ENCODE measurements around the gene MRPL34.

The MRPL34 gene

DNA sequence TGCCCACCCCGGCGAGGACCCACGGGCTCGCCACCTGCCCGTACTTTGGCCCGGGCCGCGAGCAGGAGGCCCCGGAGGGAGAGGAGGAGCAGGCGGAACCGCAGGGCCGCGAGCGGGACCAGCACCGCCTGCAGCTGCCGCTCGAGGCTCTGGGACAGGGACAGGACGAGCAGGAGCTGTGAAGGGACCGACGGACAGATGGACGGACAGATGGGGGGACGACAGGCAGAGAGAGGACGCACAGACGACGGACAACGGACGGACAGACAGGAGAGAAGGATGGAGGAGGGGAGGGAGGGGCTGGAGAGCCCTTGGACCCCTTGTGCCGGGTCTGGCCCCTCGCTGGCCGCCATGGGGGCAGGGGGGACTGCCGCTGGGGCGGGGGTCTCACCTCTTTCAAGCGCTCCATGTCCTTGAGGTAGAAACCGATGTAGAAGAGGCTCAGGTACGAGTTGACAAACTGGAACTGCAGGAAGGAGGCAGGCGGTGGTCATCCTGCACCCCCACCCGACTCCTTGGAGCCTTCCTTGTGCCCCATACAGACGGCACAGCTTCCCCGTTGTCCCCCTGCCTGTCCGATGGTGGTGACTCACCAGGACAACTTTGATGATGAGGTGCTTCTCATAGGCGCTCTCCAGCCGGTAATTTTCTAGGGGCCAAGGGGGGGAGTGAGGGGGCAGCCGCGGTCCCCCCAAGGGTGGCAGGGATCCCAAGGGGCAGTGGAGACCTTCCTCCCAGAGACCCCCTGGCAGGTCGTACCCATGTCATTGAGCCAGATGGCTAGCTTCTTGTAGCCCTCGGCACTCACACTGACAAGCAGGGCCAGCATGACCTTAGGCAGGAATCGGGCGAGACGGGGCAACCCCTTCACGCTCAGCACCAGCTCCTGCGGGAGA lies 23.9 kb downstream of the MRPL34 start:
- no peak for DNase-seq

DNA sequence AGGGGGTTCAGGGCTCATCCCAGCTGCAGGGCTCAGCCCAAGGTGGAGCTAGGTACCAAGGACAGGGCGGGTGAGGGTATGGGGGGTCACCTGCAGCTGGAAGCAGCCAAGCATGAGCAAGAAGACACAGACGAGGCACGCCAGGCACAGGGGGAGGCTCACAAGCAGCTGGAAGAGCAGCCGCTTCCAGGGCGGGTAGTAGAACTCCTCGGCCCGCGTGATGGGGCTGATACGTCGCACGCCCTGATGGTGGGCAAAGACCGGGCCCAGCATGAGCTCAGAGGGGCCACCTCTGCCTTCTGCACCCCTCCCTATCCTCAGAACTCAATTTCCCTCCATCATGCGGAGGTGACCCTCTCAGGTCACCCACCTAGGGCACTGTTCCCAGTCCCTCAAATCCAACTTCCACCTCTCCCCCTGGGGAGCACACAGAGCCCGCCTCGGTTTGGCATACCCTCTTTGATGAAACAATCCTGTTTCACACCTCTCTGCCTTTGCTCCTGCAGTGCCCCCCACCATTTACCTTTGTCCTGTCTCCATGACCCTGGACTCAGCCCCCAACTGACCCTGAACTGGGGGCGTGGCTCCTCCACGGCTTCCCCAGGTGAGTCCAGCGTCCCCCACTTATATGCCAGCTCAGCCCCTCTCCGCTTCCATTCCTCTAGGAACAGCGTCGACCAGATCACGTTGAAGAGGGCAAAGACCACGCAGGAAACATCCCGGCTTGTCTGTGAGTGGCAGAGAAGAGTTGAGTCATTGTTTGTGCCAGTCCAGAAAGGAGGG lies 24.8 kb downstream of the MRPL34 start:
- no peak for DNase-seq

DNA sequence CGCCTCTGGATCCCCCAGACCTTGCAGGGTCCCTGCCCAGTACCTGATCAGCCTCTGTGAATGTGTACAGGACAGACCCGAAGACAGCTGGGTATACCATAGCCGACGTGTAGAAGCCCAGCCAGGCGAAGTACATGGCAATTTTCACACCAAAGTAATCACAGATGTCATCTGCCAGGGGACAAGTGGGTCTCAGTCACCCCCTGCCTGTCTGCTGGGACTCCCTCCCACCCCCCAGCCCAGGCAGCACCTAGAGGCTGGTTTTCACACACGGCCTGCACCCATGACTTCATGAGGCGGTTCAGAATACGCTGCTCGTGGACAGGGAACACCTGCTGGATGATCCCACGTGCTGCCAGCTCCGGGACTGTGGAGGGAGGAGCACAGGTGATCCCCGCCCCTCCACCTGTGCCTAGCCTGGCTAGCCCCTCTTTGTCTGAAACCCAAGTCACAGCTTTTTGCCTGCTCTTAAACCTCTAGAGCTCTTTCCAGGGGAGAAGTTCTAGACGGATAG lies 25.4 kb downstream of the MRPL34 start:
- no peak for DNase-seq

DNA sequence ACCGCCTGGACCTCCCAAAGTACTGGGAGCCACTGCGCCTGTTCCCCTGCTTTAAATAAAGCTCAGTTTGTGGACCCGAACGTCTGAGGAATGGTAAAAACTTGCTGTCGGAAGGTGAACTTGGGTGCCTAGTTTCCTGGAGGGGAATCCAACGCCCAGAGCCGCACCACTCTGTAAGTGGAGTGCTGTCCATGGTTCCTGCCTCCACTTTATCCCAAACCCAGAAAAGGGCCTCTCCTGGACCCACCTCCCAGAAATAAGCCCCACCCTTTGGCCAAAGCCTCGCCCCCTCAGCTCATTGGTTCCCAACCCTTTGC lies 26.6 kb downstream of the MRPL34 start:
- no peak for DNase-seq

DNA sequence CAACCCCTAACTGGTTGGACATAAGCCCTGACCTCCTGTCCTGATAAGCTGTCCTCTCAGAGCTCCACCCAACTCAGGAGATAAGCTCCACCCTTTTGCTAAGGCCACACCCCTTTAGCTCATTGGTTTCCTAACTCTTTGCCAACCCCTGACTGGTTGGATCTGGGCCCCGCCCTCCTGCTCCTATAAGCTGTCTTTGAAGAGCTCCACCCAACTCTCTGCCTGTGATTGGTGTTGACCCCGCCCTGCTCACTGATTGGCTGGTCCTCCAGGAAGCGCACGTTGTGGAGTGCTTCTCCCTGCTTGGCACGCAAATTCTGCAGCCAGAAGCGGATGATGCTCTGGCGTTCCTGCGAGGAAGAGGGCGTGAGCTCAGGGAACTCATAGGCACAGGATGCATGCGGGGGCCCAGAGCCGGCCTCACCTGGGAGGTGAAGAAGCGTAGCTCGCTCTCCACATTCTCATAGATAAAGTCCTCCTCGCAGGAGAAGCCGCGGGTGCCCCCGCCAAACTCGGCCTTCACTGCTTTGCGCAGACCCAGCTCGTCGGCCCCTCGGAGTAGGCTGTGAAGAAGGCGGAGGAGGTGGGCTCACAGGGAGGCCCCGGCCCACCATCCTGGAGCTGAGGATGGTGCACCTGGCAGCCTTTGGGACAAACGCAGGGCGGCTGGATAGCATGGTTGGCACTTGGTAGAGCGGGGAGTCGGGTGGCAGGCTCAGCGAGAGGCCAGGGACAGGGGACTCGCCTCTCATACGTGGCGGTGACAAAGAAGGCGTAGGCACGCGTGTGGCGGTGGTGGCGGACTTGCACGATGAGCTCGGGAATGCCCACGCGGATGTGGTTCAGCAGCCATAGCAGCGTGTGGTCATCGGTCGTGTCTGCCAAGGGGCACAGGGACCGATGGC lies 27.3 kb downstream of the MRPL34 start:
- DNase-seq, result peak; percentile 28

DNA sequence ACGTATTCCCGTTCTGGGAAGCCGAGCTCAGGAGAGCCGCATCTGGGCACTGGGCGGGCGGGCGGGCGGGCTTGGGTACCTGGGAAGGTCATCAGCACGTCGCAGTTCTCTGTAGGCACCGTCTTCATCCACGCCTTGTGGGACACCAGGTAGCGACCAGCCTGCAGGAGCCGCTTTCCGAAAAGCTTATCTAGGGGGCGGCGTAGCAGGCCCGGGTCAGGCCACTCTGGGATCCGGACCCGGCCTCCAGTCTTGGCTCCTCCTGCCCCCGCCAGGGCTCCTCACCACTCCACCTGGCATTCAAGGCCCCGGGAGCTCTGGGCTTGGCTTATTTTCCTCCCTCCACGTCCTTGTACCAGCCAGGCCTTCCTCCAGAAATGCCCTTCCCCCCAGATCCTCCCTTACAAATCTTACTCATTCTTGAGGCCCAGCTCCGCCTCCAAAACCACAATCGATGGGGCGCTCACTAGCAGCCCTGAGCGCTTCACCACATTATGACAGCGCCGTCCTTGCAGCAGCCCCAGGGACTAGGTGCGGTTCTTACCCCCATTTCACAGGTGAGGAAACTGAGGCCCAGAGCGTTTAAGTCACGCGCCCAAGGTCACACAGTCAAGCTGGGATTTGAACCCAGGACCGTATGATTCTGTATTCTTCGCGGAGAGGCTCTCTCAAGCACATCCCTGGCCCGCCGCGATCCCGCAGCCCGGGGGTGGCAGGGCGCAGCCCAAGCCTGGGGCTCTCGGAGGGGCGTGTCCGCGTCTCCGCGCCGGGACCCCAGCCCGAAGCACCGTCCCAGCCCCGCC lies 28.1 kb downstream of the MRPL34 start:
- DNase-seq, result peak; percentile 63

DNA sequence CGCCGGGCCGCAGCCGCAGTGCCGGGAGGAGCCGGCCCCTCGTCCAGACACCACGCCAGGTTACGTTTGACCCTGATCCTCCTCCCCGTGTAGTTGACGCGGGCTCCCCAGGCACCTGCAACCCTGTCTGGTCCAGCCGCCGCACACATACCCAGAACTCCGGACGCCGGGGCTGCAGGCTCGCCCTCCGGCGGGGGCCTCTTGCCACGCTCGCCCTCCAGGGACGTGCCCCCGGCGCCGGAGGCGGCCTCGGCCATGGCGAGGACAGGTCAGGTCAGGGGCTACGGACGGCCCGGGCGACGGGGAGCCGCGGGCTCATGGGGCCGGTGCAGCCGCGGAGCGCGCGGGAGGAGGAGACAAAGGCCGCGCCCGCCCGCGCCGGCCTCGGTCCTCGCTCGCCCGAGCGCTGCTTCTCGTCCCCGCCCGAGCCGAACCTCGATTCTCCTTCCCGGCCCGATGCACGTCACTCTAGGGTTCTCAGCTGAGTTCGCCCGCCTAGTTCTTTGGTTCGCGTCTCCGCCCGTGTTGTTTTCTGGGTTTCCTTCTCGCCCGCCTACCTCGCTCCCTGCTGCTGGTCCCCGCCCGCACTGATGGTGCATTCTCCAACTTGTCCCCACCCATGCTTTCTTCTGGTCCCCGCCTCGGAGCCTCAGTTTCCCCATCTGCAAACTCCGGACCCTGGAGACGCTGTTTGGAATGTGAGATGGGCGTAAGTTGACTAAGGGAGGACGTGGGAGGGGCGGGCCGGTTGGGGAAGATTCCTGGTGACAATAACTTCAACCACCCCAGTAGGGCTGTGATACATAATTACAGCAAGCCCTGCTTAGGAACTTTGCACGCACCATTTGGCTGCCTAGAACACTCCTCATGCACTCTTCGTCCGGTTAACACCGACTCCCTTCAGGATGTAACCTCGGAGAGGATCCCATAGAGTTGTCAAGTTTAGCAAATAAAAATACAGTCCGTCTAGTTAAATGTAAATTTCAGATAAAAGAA lies 29.0 kb downstream of the MRPL34 start, which contains the start of gene ANO8:
Gene ANO8 (minus strand): TSS at position 442 of the 996 bp plus-strand sequence. CDS start 185 bp downstream, at position 257.
- peak; percentile 91 for DNase-seq

DNA sequence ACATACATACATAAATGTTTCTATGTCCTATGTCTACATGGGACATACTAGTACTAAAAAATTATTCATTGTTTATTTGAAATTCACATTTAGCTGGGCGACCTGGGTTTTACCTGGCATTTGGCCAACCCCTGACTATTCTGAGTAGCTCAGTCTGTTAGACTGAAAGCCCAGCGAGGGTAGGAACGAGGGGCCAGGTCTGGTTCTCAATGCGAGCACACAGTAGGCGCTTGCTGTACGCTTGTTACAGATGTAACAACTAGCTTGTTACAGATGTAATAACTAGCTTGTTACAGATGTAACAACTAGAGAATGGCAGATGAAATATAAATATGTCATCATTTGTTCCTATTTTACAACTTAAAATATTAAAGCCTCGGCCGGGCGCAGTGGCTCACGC lies 29.9 kb downstream of the MRPL34 start:
- no peak for DNase-seq

DNA sequence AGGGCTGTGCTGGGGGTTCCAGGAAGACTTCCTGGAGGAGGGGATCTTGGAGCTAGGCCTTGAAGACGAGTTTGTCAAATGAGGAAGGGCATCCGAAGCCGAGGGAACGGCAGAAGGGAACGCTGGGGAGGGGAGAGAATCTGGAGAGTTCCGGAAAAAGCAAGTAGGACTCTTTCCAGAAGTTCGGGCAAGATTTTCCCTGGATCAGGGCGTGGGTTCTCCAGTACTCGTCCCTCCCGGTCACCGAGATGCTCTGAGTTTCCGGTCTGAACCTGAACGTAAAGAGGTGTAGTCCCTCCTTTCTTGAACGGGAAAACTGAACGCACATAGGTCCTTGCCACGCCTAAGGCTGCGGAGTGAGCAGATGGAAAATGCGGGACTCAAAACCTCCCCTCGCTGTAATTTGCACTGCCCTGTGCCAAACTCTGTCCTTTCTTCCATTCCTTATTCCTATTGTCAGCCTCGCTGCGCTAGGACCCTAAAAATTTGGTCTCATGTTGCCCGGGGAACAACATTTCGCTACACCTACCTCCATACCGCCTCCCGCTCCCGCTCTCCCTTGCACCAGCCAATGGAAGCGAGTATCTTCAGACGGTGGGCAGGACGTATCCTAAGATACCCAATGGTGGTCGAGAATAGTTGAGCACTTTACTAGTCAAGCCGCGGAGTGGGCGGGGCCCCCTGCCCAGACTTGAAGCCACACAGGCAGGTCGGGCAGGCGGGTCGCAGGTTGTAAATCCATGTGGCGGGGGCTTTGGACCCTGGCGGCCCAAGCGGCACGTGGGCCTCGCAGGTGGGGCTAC lies 31.4 kb downstream of the MRPL34 start, which contains the start of gene GTPBP3:
Gene GTPBP3 (plus strand): TSS at position 682 of the 803 bp plus-strand sequence. CDS start 59 bp downstream, at position 741.
- peak; percentile 95 for DNase-seq

DNA sequence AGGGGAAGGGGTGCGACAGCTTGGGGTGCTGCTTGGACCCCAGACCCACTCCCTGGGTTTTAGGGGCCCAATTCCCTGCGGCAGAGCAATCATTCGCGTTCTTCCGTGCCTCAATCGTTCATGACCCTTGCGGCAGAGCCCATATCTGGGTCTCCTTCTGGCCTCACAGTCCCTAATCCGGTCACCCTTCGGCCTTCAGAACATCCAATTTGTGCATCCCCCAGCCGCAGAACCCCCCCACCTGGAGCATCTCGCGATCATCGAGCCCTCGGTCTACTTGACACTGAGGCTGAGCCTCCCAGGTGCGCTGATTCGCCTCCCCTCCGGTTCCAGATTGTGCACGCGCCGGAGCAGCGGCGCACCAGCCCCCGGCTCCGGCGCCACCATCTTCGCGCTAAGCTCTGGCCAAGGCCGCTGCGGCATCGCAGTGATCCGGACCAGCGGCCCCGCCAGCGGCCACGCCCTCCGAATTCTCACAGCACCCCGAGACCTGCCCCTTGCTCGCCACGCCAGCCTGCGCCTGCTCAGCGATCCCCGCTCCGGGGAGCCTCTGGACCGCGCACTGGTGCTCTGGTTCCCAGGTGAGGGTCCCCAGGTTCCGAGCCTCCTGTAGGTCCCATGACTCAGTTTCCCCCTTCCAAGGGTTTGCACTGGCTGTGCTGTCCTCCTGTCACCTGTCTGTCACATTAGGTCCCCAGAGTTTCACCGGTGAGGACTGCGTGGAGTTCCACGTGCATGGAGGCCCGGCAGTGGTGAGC lies 32.2 kb downstream of the MRPL34 start:
- DNase-seq, result no peak

DNA sequence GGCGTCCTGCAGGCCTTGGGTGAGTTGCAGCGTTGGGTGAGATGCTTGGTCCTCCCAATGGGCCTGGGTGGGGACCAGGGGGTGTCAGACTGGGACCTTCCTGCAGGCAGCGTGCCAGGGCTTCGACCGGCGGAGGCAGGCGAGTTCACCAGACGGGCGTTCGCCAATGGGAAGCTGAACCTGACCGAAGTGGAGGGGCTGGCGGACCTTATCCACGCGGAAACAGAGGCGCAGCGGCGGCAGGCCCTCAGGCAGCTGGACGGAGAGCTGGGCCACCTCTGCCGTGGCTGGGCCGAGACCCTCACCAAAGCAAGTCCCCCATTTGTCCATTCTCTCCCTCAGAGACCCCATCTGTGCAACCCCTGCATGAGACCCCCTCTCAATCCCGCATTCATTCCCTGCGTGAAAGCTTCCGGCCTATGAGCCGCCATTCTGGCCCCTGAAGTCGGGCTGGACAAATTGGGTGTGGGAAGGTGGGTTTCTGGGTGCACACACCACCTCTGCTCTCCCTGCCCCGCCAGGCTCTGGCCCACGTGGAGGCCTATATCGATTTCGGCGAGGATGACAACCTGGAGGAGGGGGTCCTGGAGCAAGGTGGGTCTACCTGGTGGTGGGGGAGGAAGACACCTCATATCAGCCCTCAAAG lies 32.9 kb downstream of the MRPL34 start:
- DNase-seq, result no peak

DNA sequence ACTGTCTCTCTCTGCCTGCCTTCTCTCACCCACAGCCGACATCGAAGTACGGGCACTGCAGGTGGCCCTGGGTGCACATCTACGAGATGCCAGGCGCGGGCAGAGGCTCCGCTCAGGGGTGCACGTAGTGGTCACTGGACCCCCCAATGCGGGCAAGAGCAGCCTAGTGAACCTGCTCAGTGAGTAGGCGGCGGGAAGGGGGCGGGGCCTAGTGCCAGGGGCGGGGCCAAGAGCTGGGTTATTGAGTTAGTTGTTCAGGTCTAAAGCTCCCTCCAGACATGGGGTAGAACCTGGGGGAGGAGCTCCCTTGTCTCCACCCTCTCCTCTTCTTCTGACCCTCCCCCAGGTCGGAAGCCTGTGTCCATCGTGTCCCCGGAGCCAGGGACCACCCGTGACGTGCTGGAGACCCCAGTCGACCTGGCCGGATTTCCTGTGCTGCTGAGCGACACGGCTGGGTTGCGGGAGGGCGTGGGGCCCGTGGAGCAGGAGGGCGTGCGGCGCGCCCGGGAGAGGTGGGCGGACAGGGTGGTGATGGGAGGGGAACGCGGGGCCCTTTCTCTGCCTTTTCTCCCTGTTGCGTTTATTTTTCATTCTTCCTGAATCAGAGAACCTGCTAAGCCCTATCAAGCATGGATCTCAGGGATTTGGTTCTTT lies 33.5 kb downstream of the MRPL34 start:
- no peak for DNase-seq

DNA sequence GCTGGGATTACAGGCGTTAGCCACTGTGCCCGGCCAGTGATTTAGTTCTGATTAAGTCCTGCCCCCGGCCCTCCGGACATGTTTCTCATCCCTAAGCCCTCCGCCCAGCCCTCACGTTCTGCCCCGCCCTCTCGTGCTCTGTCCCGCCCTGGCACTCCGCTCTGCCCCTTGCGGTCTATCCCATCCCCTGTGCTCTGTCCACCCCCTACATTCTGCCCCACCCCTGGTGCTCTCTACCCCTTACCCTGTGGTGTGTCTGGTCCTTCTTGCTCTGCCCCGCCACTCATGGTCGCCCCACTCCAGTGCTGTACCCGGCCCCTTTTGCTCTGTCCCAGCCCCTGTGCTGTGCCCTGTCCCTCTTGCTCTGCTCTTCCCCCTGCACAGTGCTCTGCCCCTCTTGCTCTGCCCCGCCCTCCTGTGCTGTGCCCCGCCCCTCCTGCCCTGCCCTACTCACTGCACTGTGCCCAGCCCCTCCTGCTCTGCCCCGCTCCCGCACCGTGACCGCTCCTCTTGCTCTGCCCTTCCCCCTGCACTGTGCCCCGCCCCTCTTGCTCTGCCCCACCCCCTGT lies 34.7 kb downstream of the MRPL34 start:
- no peak for DNase-seq

DNA sequence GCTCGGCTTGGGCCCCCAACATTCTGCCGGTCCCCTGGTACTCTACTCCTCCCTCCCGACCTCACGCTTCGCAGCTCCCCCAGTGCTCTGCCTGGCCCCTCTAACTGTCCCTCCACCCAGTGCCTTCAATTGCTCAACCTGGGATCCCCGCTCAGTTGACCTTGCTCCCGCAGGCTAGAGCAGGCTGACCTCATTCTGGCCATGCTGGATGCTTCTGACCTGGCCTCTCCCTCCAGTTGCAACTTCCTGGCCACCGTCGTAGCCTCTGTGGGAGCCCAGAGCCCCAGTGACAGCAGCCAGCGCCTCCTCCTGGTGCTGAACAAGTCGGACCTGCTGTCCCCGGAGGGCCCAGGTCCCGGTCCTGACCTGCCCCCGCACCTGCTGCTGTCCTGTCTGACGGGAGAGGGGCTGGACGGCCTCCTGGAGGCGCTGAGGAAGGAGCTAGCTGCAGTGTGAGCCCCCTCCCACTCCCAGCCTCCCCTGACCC lies 35.2 kb downstream of the MRPL34 start:
- DNase-seq, result no peak

DNA sequence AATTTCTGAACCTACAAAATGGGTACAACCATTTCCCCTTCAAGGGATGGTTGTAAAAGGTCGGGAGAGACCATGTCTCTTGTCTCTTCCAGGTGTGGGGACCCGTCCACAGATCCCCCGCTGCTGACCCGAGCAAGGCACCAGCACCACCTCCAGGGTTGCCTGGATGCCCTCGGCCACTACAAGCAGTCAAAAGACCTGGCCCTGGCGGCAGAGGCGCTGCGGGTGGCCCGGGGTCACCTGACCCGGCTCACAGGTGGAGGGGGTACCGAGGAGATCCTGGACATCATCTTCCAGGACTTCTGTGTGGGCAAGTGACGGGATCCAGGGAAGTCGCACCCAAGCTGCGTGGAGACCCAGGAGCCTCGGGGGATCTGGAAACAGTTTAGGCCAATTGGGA lies 35.7 kb downstream of the MRPL34 start:
- DNase-seq, result no peak

DNA sequence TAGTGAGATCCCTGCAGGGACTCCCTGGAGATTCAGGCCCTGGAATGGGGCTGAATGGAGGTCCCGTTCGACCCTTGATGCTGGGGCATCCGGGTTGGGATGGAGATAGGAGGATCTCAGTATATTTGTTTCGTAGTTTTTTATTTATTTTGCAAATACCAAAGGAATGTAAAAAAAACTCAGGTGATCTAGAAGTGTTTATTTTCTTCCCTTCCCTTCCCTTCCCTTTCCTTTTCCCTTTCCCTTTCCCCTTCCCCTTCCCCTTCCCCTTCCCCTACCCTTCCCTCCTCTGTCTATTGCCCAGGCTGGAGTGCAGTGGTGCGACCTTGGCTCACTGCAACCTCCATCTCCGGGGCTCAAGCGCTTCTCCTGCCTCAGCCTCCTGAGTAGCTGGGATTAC lies 36.2 kb downstream of the MRPL34 start:
- no peak for DNase-seq

DNA sequence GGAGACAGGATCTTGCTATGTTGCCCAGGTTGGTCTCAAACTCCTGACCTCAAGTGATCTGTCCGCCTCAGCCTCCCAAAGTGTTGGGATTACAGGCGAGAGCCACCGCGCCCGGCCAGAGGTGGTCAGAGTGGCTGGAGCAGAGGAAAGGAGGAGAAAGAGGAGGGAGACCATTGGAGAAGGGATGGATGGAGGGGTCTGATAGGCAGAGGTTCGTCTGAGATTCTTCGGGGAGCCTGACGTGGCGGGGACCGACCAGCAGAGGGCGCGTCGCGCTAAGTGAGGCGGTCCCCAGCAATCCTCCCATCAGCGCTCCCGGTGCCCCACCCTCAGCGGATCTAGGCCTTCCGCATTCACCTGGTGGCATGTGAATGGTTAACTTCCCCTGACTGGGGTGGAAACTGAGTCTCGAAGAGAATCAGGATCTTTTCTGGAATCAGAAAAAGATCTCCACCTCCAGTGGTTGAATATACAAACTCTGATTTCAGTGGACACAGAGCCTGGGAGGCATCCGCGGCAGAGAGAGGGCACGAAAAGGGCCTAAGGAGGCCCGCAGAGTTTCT lies 40.5 kb downstream of the MRPL34 start:
- peak; percentile 58 for DNase-seq
